Measurements from ENCODE around the gene TCF7L1. TPM values are rescaled to one million over a fixed set of nuclear protein-coding genes. Genes with fewer than 3 reads are reported as not detected.
"Not testable (repeated sequence)": the region's sequence is repeated elsewhere in the genome, so short reads cannot be mapped to it uniquely, and the experiment has no call there.

TCF7L1 gene
- total RNA-seq, 2 donors from 2014 or later: 71.9 to 73.3 TPM

DNA sequence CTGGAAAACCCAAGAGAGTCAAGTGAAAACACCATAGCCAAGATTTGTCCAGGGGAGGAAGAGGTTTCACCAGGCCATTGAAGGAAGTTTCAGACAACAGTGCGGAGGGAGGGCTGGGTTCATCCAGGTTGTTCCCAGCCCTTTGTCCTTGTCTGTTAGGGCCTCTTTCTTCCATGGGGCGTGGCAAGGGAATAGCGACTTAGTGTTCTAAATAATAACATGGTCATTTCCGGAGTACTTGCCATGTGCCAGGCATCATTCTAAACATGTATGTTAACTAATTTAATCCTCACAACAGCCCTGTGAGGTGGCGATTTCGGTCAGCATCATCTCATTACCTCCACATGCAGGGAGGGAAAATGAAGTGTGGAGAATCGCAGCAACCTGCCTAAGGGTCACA lies 77.3 kb downstream of the TCF7L1 start:
- peaks cover 3% of the 10 kb centered on the region for H3K4me1 ChIP-seq (ENCODE audit: control insufficient read depth, insufficient read depth, low read length)
- H3K4me1 Mint-ChIP-seq: peaks cover 28% of the 10 kb centered on the region

DNA sequence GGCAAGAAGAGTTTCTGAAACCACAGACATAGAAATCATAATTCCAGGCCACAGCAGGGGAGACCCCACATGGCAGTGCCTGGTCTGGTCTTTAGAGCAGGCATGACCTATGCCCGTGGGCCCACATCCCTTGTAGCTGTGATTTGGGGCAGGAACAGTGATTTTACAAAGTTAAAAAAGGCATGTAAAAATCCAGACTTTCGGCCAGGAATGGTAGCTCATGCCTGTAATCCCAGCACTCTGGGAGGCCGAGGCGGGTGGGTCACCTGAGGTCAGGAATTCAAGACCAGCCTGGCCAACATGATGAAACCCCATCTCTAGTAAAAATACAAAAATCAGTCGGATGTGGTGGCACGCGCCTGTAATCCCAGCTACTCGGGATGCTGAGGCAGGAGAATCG lies 78.4 kb downstream of the TCF7L1 start:
- not testable (repeated sequence) for H3K9me3 ChIP-seq (ENCODE audit: control insufficient read depth, low read length); H3K4me3 ChIP-seq (ENCODE audit: low read length); H3K9ac ChIP-seq (ENCODE audit: extremely low read depth, low read length, poor library complexity, severe bottlenecking); H3K36me3 ChIP-seq (ENCODE audit: control insufficient read depth, insufficient read depth, low read length); H3K36me3 Mint-ChIP-seq (ENCODE audit: low read depth); H3K4me3 Mint-ChIP-seq; DNase-seq; H3K27ac ChIP-seq (ENCODE audit: low read depth, low read length); H3K9me3 Mint-ChIP-seq; H3K27ac Mint-ChIP-seq; H3K27me3 Mint-ChIP-seq (ENCODE audit: insufficient read depth); H3K27me3 ChIP-seq (ENCODE audit: control insufficient read depth, insufficient read depth, low read length, poor library complexity, severe bottlenecking)
- peaks cover 12% of the 10 kb centered on the region for H3K4me1 ChIP-seq (ENCODE audit: control insufficient read depth, insufficient read depth, low read length)
- peaks cover 38% of the 10 kb centered on the region for H3K4me1 Mint-ChIP-seq
- 91 to 97% methylated on average over 4 to 9 of the region's 9 CpGs for WGBS, 2 experiments (ENCODE audit: insufficient coverage in 1 of 2, insufficient read length in 1 of 2)

More for the DNA sequence above, 77.3 kb downstream of the TCF7L1 start:
- TF ChIP-seq, protein P1, sequence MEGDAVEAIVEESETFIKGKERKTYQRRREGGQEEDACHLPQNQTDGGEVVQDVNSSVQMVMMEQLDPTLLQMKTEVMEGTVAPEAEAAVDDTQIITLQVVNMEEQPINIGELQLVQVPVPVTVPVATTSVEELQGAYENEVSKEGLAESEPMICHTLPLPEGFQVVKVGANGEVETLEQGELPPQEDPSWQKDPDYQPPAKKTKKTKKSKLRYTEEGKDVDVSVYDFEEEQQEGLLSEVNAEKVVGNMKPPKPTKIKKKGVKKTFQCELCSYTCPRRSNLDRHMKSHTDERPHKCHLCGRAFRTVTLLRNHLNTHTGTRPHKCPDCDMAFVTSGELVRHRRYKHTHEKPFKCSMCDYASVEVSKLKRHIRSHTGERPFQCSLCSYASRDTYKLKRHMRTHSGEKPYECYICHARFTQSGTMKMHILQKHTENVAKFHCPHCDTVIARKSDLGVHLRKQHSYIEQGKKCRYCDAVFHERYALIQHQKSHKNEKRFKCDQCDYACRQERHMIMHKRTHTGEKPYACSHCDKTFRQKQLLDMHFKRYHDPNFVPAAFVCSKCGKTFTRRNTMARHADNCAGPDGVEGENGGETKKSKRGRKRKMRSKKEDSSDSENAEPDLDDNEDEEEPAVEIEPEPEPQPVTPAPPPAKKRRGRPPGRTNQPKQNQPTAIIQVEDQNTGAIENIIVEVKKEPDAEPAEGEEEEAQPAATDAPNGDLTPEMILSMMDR (conservative IDR thresholded peaks at IDR 0.05): no peak
- H3K4me3 Mint-ChIP-seq: no peak overlapping the region
- Histone ChIP-seq H3K9ac (ENCODE audit: extremely low read depth, low read length, poor library complexity, severe bottlenecking) (no peak overlapping the region), H3K9me3 (ENCODE audit: control insufficient read depth, low read length) (no peaks in the 10 kb centered on the region), H3K4me3 (ENCODE audit: low read length) (no peak overlapping the region), H3K27me3 (ENCODE audit: control insufficient read depth, insufficient read depth, low read length, poor library complexity, severe bottlenecking) (no peaks in the 10 kb centered on the region), H3K27ac (ENCODE audit: low read depth, low read length) (no peak overlapping the region), H3K36me3 (ENCODE audit: control insufficient read depth, insufficient read depth, low read length) (peaks cover 3% of the 10 kb centered on the region)
- no peak overlapping the region for H3K27ac Mint-ChIP-seq
- DNase-seq: no peak
- H3K27me3 Mint-ChIP-seq (ENCODE audit: insufficient read depth): no peaks in the 10 kb centered on the region
- H3K36me3 Mint-ChIP-seq (ENCODE audit: low read depth): no peaks in the 10 kb centered on the region
- no peaks in the 10 kb centered on the region for H3K9me3 Mint-ChIP-seq
- 84 to 100% methylated on average over 4 to 7 of the region's 7 CpGs for WGBS, 2 experiments (ENCODE audit: insufficient coverage in 1 of 2, insufficient read length in 1 of 2)

DNA sequence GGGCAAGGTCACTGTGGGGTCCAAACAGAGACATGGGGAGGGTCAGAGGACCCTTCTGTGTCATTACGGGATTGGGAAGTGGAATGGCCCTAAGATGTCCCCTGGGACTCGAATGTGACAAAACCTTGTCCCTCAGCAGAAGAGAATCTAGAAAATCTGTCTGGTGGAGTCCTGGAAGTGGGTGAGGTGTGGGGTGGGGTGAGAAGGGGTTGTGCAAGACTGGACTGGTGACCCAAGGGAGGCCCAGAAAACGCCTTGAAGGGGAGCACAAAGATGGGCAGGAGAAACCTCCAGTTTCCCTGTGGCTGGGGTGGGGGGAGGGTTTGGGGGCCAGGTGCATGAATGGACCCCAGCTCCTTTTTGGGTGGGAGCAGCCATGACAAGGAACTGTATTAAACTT lies 79.6 kb downstream of the TCF7L1 start:
- Mint-ChIP-seq H3K4me3 (no peak overlapping the region), H3K36me3 (ENCODE audit: low read depth) (no peaks in the 10 kb centered on the region), H3K4me1 (peaks cover 47% of the 10 kb centered on the region), H3K27ac (peak overlapping the region; percentile 60), H3K27me3 (ENCODE audit: insufficient read depth) (no peaks in the 10 kb centered on the region), H3K9me3 (no peaks in the 10 kb centered on the region)
- no peak for DNase-seq
- Histone ChIP-seq H3K27ac (ENCODE audit: low read depth, low read length) (no peak overlapping the region), H3K4me3 (ENCODE audit: low read length) (no peak overlapping the region), H3K9ac (ENCODE audit: extremely low read depth, low read length, poor library complexity, severe bottlenecking) (no peak overlapping the region), H3K9me3 (ENCODE audit: control insufficient read depth, low read length) (no peaks in the 10 kb centered on the region), H3K27me3 (ENCODE audit: control insufficient read depth, insufficient read depth, low read length, poor library complexity, severe bottlenecking) (no peaks in the 10 kb centered on the region), H3K4me1 (ENCODE audit: control insufficient read depth, insufficient read depth, low read length) (peaks cover 16% of the 10 kb centered on the region), H3K36me3 (ENCODE audit: control insufficient read depth, insufficient read depth, low read length) (peaks cover 3% of the 10 kb centered on the region)
- TF ChIP-seq, protein P1 (conservative IDR thresholded peaks at IDR 0.05): no peak
- whole genome bisulfite sequencing, 2 experiments (ENCODE audit: insufficient coverage in 1 of 2, insufficient read length in 1 of 2): 89% methylated on average over 3 of the region's 3 CpGs; no CpG with 5 or more reads in 1 of the 2 experiments

DNA sequence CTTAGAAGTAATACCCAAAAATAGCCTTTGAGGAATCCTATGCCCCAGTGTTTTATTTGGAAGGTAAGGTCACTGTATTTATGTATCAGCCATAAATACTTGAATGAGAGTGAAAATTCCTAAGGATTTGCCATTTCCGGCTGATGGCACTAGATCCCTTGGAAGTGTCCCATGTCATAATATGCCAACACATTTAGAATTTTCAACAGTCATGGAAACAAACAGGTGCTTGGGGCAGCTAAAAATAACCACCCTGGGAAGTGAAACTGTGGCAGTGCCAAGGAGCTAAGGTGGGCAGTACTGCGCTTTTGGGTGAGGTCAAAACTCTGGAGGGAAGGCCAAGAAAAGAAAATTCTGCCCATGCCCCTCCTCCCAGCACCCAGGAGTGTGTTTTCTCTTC lies 80.2 kb downstream of the TCF7L1 start:
- Mint-ChIP-seq H3K4me1 (peaks cover 47% of the 10 kb centered on the region), H3K36me3 (ENCODE audit: low read depth) (no peaks in the 10 kb centered on the region), H3K4me3 (no peak overlapping the region), H3K27ac (no peak overlapping the region), H3K27me3 (ENCODE audit: insufficient read depth) (no peaks in the 10 kb centered on the region), H3K9me3 (no peaks in the 10 kb centered on the region)
- DNase-seq: no peak
- H3K4me3 ChIP-seq (ENCODE audit: low read length): no peak overlapping the region
- TF ChIP-seq, protein P1 (conservative IDR thresholded peaks at IDR 0.05): no peak
- peaks cover 3% of the 10 kb centered on the region for H3K36me3 ChIP-seq (ENCODE audit: control insufficient read depth, insufficient read depth, low read length)
- H3K9ac ChIP-seq (ENCODE audit: extremely low read depth, low read length, poor library complexity, severe bottlenecking): no peak overlapping the region
- no peaks in the 10 kb centered on the region for H3K9me3 ChIP-seq (ENCODE audit: control insufficient read depth, low read length)
- H3K27me3 ChIP-seq (ENCODE audit: control insufficient read depth, insufficient read depth, low read length, poor library complexity, severe bottlenecking): no peaks in the 10 kb centered on the region
- WGBS, 2 experiments (ENCODE audit: insufficient coverage in 1 of 2, insufficient read length in 1 of 2): 83 to 90% methylated on average over 2 of the region's 2 CpGs
- H3K4me1 ChIP-seq (ENCODE audit: control insufficient read depth, insufficient read depth, low read length): peaks cover 16% of the 10 kb centered on the region
- H3K27ac ChIP-seq (ENCODE audit: low read depth, low read length): no peak overlapping the region

Measured in endodermal cell (in vitro differentiated cells).